Adrenal gland (tissue), 5 donors: Measurements from ENCODE around the gene TNFAIP3.
"Not testable (repeated sequence)": the region's sequence is repeated elsewhere in the genome, so short reads cannot be mapped to it uniquely, and the experiment has no call there.

Experiments used
- CTCF ChIP-seq, 6 experiments: fragments of 450-650 bp in 4 of 6; fragments of 200-600 bp in 2 of 6; sonication (generic) in 1 of 6; IDR thresholded peaks; 1 replicate in 5 of 6; 2 replicates in 1 of 6; pipeline versions ENCODE4 v1.5.1 to v1.8.0; 2016 to 2021; ENCODE audit warnings: antibody characterized with exemption in 6 of 6, mild to moderate bottlenecking in 2 of 6, moderate library complexity in 1 of 6
- POLR2A ChIP-seq, 2 donors: fragments of 450-650 bp; IDR thresholded peaks; one replicate each; pipeline ENCODE4 v1.6.1; 2017; ENCODE audit warnings: antibody characterized with exemption in 2 of 2, mild to moderate bottlenecking in 2 of 2, moderate library complexity in 1 of 2
- donor health status: DM: no; HTN: no; CAD: no.

DNA sequence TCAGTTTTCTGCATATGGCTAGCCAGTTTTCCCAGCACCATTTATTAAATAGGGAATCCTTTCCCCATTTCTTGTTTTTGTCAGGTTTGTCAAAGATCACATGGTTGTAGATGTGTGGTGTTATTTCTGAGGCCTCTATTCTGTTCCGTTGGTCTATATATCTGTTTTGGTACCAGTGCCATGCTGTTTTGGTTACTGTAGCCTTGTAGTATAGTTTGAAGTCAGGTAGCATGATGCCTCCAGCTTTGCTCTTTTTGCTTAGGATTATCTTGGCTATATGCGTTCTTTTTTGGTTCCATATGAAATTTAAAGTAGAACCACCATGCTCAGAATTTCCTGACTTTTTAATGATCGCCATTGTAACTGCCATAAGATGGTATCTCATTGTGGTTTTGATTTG is 19.2 kb downstream of the TNFAIP3 start:
- not testable (repeated sequence) for TF ChIP-seq POLR2A, CTCF (IDR thresholded peaks at IDR 0.05)
